HEK293 (cell line): Measurements from ENCODE around the gene GID8.

Experiments
- CTCF ChIA-PET: fragments of 350-600 bp; formaldehyde crosslinking; extraction: SDS; loops from one replicate; lab custom pipeline; 2021; ENCODE audit warnings: antibody characterized with exemption; lab: Yijun Ruan, JAX
- POLR2A ChIA-PET: fragments of 300-600 bp; formaldehyde crosslinking; extraction: SDS; loops from one replicate; lab custom pipeline; 2020; ENCODE audit warnings: antibody characterized with exemption, inconsistent platforms; lab: Yijun Ruan, JAX
- H3K27ac ChIP-seq: fragments of 200-500 bp; sonication (Bioruptor generic); 2 replicates; pipeline ENCODE4 v1.5.1; 2014; ENCODE audit warnings: low read depth, low read length, control low read depth, inconsistent platforms; ENCODE audit errors: extremely low read depth
- H3K36me3 ChIP-seq, 2 experiments: fragments of 200-500 bp in 1 of 2; sonication (Bioruptor generic) in 1 of 2; 1 replicate in 1 of 2; 2 replicates in 1 of 2; pipeline ENCODE4 v1.5.1; 2014 to 2017; ENCODE audit warnings: inconsistent platforms in 2 of 2, low read length in 2 of 2; ENCODE audit not compliant: control insufficient read depth in 2 of 2, insufficient read depth in 1 of 2
- H3K4me1 ChIP-seq: fragments of 200-500 bp; sonication (Bioruptor generic); 2 replicates; pipeline ENCODE4 v1.5.1; 2014; ENCODE audit warnings: mild to moderate bottlenecking, low read length, inconsistent platforms; ENCODE audit not compliant: control insufficient read depth, insufficient read depth
- H3K4me3 ChIP-seq: 2 replicates; pipeline ENCODE4 v1.5.1; 2011; ENCODE audit warnings: low read depth, mild to moderate bottlenecking, control low read depth, low read length, moderate library complexity
- H3K9me3 ChIP-seq: fragments of 200-500 bp; sonication (Bioruptor generic); 2 replicates; pipeline ENCODE4 v1.5.1; 2014; ENCODE audit warnings: low read depth, low read length, inconsistent platforms; ENCODE audit not compliant: control insufficient read depth, insufficient read depth
- GLI2 ChIP-seq: fragments of 450-650 bp; formaldehyde crosslinking; IDR thresholded peaks from 2 replicates; pipeline ENCODE4; 2017; ENCODE audit warnings: missing biosample characterization, missing genetic modification characterization, low read depth, borderline replicate concordance
- GLIS2 ChIP-seq: fragments of 450-650 bp; formaldehyde crosslinking; IDR thresholded peaks from 2 replicates; pipeline ENCODE4 v1.5.1; 2016; ENCODE audit warnings: missing biosample characterization, missing genetic modification characterization
- SALL2 ChIP-seq: fragments of 450-650 bp; formaldehyde crosslinking; IDR thresholded peaks from 2 replicates; pipeline ENCODE4 v1.5.0; 2017; ENCODE audit warnings: missing biosample characterization, mild to moderate bottlenecking, missing genetic modification characterization, borderline replicate concordance
- SCRT2 ChIP-seq: fragments of 450-650 bp; formaldehyde crosslinking; IDR thresholded peaks from 2 replicates; pipeline ENCODE4 v1.5.1; 2016; ENCODE audit warnings: missing biosample characterization, missing genetic modification characterization
- SP2 ChIP-seq: fragments of 450-650 bp; formaldehyde crosslinking; IDR thresholded peaks from 2 replicates; pipeline ENCODE4 v1.5.1; 2016; ENCODE audit warnings: missing biosample characterization, missing genetic modification characterization
- ZBTB48 ChIP-seq: fragments of 450-650 bp; formaldehyde crosslinking; IDR thresholded peaks from 2 replicates; pipeline ENCODE4 v1.5.1; 2016; ENCODE audit warnings: missing biosample characterization, missing genetic modification characterization
- ZNF214 ChIP-seq: fragments of 450-650 bp; formaldehyde crosslinking; IDR thresholded peaks from 2 replicates; pipeline ENCODE4 v1.5.1; 2017; ENCODE audit warnings: missing biosample characterization, mild to moderate bottlenecking, missing genetic modification characterization, borderline replicate concordance
- ZNF266 ChIP-seq: fragments of 450-650 bp; formaldehyde crosslinking; IDR thresholded peaks from 2 replicates; pipeline ENCODE4 v1.5.1; 2016; ENCODE audit warnings: missing biosample characterization, missing genetic modification characterization, low read depth
- ZNF324 ChIP-seq: fragments of 450-650 bp; formaldehyde crosslinking; IDR thresholded peaks from 2 replicates; pipeline ENCODE4 v1.5.1; 2016; ENCODE audit warnings: missing biosample characterization, missing genetic modification characterization
- ZNF473 ChIP-seq: fragments of 450-650 bp; formaldehyde crosslinking; IDR thresholded peaks from 2 replicates; pipeline ENCODE4 v1.5.1; 2017; ENCODE audit warnings: missing biosample characterization, missing genetic modification characterization
- ZNF510 ChIP-seq: fragments of 450-650 bp; formaldehyde crosslinking; IDR thresholded peaks from 2 replicates; pipeline ENCODE4 v1.5.1; 2018; ENCODE audit warnings: mild to moderate bottlenecking, missing genetic modification characterization, missing biosample characterization; ENCODE audit not compliant: insufficient replicate concordance
- ZNF544 ChIP-seq: fragments of 450-650 bp; formaldehyde crosslinking; IDR thresholded peaks from 2 replicates; pipeline ENCODE4 v1.5.0; 2017; ENCODE audit warnings: missing biosample characterization, missing genetic modification characterization
- ZNF585B ChIP-seq: fragments of 450-650 bp; formaldehyde crosslinking; IDR thresholded peaks from 2 replicates; pipeline ENCODE4 v1.5.1; 2016; ENCODE audit warnings: missing biosample characterization, missing genetic modification characterization
- ZNF707 ChIP-seq: fragments of 450-650 bp; formaldehyde crosslinking; IDR thresholded peaks from 2 replicates; pipeline ENCODE4 v1.5.1; 2016; ENCODE audit warnings: missing biosample characterization, missing genetic modification characterization
- ZNF777 ChIP-seq: fragments of 450-650 bp; formaldehyde crosslinking; IDR thresholded peaks from 2 replicates; pipeline ENCODE4 v1.5.1; 2017; ENCODE audit warnings: missing biosample characterization, missing genetic modification characterization, borderline replicate concordance
- ZNF785 ChIP-seq: fragments of 450-650 bp; formaldehyde crosslinking; IDR thresholded peaks from 2 replicates; pipeline ENCODE4 v1.5.1; 2016; ENCODE audit warnings: missing biosample characterization, missing genetic modification characterization
- ZSCAN16 ChIP-seq: fragments of 450-650 bp; formaldehyde crosslinking; IDR thresholded peaks from 2 replicates; pipeline ENCODE4 v1.5.1; 2016; ENCODE audit warnings: missing biosample characterization, missing genetic modification characterization
- TF ChIP-seq, protein P1 (sequence below): fragments of 450-650 bp; formaldehyde crosslinking; IDR thresholded peaks from 2 replicates; pipeline ENCODE4 v1.5.1; 2017; ENCODE audit warnings: missing biosample characterization, missing genetic modification characterization
- TF ChIP-seq, protein P2 (sequence below): fragments of 450-650 bp; formaldehyde crosslinking; IDR thresholded peaks from 2 replicates; pipeline ENCODE4 v1.5.1; 2016; ENCODE audit warnings: missing biosample characterization, missing genetic modification characterization
- TF ChIP-seq, protein P3 (sequence below): fragments of 450-650 bp; formaldehyde crosslinking; IDR thresholded peaks from 2 replicates; pipeline ENCODE4 v1.5.1; 2016; ENCODE audit warnings: missing biosample characterization, missing genetic modification characterization
- TF ChIP-seq, protein P4 (sequence below): fragments of 450-650 bp; formaldehyde crosslinking; IDR thresholded peaks from 2 replicates; pipeline ENCODE4 v1.5.1; 2017; ENCODE audit warnings: missing biosample characterization, missing genetic modification characterization
- TF ChIP-seq, protein P5 (sequence below): fragments of 450-650 bp; formaldehyde crosslinking; IDR thresholded peaks from 2 replicates; pipeline ENCODE4 v1.5.1; 2016; ENCODE audit warnings: missing biosample characterization, missing genetic modification characterization
- TF ChIP-seq, protein P6 (sequence below): fragments of 450-650 bp; formaldehyde crosslinking; IDR thresholded peaks from 2 replicates; pipeline ENCODE4 v1.5.1; 2016; ENCODE audit warnings: missing biosample characterization, missing genetic modification characterization

Gene GID8

DNA sequence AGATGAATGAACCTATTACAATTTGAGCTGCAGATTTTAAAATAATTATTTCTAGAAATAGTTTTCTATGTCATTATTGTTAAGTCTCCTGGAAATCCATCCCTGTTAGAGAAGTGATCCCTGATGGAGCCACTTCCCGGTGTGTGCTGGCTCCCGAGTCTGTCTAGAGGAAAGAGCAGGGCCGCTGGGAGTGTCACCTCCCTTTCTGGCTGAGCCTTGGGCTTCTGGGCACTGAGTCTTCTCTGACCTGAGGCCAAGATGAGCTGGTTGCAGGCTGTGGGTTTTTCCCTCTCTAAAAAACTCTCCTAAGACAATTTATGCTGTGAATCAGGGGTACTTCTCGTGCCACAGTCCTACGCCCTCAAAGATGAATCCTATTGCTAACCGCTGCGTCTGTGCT is 47.5 kb upstream of the GID8 start:
- no peaks in the 10 kb centered on the region for H3K9me3 ChIP-seq
- no peak overlapping the region for H3K27ac ChIP-seq
- CTCF ChIA-PET: interaction anchor here (0.7 to 2.0 kb wide), 3 partner anchors 9 to 68 kb away, joined by 3 to 7 read pairs (median 4); no protein-coding TSS in a partner anchor
- TF ChIP-seq, protein P1, sequence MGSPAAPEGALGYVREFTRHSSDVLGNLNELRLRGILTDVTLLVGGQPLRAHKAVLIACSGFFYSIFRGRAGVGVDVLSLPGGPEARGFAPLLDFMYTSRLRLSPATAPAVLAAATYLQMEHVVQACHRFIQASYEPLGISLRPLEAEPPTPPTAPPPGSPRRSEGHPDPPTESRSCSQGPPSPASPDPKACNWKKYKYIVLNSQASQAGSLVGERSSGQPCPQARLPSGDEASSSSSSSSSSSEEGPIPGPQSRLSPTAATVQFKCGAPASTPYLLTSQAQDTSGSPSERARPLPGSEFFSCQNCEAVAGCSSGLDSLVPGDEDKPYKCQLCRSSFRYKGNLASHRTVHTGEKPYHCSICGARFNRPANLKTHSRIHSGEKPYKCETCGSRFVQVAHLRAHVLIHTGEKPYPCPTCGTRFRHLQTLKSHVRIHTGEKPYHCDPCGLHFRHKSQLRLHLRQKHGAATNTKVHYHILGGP: no peak
- TF ChIP-seq SALL2 (tag by site-specific recombination) (no peak), SP2 (tag by site-specific recombination) (no peak), ZBTB48 (tag by site-specific recombination) (no peak), ZNF585B (no peak), ZNF266 (no peak), GLI2 (tag by site-specific recombination) (no peak), ZNF777 (no peak), GLIS2 (tag by site-specific recombination) (no peak), ZNF707 (no peak), ZNF544 (tag by site-specific recombination) (no peak), ZNF473 (tag by site-specific recombination) (no peak)
- TF ChIP-seq, protein P2, sequence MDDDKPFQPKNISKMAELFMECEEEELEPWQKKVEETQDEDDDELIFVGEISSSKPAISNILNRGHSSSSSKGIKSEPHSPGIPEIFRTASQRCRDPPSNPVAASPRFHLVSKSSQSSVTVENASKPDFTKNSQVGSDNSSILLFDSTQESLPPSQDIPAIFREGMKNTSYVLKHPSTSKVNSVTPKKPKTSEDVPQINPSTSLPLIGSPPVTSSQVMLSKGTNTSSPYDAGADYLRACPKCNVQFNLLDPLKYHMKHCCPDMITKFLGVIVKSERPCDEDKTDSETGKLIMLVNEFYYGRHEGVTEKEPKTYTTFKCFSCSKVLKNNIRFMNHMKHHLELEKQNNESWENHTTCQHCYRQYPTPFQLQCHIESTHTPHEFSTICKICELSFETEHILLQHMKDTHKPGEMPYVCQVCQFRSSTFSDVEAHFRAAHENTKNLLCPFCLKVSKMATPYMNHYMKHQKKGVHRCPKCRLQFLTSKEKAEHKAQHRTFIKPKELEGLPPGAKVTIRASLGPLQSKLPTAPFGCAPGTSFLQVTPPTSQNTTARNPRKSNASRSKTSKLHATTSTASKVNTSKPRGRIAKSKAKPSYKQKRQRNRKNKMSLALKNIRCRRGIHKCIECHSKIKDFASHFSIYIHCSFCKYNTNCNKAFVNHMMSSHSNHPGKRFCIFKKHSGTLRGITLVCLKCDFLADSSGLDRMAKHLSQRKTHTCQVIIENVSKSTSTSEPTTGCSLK (tag by site-specific recombination): no peak
- TF ChIP-seq, protein P3, sequence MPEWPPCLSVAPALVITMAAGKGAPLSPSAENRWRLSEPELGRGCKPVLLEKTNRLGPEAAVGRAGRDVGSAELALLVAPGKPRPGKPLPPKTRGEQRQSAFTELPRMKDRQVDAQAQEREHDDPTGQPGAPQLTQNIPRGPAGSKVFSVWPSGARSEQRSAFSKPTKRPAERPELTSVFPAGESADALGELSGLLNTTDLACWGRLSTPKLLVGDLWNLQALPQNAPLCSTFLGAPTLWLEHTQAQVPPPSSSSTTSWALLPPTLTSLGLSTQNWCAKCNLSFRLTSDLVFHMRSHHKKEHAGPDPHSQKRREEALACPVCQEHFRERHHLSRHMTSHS (tag by site-specific recombination): no peak
- TF ChIP-seq, all 188 proteins: peak for 0
- POLR2A ChIA-PET: interaction anchor here (1.0 kb wide), 1 partner anchor 46 kb away, joined by 3 read pairs; no protein-coding TSS in a partner anchor
- H3K4me1 ChIP-seq: peaks cover 3% of the 10 kb centered on the region; the same call in 1 of the 2 replicates
- H3K4me3 ChIP-seq: no peak overlapping the region
- H3K36me3 ChIP-seq: peaks cover 9 to 100% of the 10 kb centered on the region in 2 experiments; a peak in 2 of 3 replicates

DNA sequence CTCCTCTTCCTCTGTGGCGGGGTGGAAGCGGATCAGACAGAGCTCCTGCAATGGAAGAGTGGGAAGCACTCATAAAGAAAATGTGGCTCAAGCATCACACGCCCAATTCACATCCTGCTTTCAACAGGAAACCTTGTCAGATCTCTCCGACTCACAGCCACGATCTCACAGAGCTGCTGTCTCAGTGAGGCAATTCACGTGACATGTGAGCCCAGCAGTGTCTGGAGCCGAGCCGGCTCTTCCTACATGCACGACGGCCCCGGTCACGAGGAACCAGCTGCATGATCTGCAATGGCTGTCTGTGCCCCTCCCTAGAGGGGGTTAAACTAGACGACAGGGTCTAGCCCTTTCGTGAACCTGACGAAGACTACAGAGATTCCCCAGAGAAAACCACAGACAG is 46.8 kb upstream of the GID8 start:
- Histone ChIP-seq H3K4me1 (peaks cover 3% of the 10 kb centered on the region; the same call in 1 of the 2 replicates), H3K4me3 (no peak overlapping the region), H3K27ac (no peak overlapping the region), H3K9me3 (no peaks in the 10 kb centered on the region), H3K36me3 (peaks cover 9 to 100% of the 10 kb centered on the region in 2 experiments; a peak in 2 of 3 replicates)
- TF ChIP-seq, protein P3 (tag by site-specific recombination): no peak
- TF ChIP-seq, protein P4, sequence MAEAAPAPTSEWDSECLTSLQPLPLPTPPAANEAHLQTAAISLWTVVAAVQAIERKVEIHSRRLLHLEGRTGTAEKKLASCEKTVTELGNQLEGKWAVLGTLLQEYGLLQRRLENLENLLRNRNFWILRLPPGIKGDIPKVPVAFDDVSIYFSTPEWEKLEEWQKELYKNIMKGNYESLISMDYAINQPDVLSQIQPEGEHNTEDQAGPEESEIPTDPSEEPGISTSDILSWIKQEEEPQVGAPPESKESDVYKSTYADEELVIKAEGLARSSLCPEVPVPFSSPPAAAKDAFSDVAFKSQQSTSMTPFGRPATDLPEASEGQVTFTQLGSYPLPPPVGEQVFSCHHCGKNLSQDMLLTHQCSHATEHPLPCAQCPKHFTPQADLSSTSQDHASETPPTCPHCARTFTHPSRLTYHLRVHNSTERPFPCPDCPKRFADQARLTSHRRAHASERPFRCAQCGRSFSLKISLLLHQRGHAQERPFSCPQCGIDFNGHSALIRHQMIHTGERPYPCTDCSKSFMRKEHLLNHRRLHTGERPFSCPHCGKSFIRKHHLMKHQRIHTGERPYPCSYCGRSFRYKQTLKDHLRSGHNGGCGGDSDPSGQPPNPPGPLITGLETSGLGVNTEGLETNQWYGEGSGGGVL (tag by site-specific recombination): no peak
- TF ChIP-seq ZNF324 (no peak), ZSCAN16 (tag by site-specific recombination) (no peak), ZNF214 (tag by site-specific recombination) (no peak), ZNF510 (tag by site-specific recombination) (no peak), ZNF785 (tag by site-specific recombination) (no peak), SCRT2 (tag by site-specific recombination) (no peak)
- TF ChIP-seq, protein P5, sequence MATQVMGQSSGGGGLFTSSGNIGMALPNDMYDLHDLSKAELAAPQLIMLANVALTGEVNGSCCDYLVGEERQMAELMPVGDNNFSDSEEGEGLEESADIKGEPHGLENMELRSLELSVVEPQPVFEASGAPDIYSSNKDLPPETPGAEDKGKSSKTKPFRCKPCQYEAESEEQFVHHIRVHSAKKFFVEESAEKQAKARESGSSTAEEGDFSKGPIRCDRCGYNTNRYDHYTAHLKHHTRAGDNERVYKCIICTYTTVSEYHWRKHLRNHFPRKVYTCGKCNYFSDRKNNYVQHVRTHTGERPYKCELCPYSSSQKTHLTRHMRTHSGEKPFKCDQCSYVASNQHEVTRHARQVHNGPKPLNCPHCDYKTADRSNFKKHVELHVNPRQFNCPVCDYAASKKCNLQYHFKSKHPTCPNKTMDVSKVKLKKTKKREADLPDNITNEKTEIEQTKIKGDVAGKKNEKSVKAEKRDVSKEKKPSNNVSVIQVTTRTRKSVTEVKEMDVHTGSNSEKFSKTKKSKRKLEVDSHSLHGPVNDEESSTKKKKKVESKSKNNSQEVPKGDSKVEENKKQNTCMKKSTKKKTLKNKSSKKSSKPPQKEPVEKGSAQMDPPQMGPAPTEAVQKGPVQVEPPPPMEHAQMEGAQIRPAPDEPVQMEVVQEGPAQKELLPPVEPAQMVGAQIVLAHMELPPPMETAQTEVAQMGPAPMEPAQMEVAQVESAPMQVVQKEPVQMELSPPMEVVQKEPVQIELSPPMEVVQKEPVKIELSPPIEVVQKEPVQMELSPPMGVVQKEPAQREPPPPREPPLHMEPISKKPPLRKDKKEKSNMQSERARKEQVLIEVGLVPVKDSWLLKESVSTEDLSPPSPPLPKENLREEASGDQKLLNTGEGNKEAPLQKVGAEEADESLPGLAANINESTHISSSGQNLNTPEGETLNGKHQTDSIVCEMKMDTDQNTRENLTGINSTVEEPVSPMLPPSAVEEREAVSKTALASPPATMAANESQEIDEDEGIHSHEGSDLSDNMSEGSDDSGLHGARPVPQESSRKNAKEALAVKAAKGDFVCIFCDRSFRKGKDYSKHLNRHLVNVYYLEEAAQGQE (tag by site-specific recombination): no peak
- TF ChIP-seq, protein P6, sequence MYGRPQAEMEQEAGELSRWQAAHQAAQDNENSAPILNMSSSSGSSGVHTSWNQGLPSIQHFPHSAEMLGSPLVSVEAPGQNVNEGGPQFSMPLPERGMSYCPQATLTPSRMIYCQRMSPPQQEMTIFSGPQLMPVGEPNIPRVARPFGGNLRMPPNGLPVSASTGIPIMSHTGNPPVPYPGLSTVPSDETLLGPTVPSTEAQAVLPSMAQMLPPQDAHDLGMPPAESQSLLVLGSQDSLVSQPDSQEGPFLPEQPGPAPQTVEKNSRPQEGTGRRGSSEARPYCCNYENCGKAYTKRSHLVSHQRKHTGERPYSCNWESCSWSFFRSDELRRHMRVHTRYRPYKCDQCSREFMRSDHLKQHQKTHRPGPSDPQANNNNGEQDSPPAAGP (tag by site-specific recombination): no peak
- POLR2A ChIA-PET: no interaction called here
- CTCF ChIA-PET: interaction anchor here (0.6 to 2.0 kb wide), 5 partner anchors 8 to 57 kb away, joined by 3 to 7 read pairs (median 4); no protein-coding TSS in a partner anchor
